ENCODE measurements around the gene FAM168A. TPM values are rescaled to one million over a fixed set of nuclear protein-coding genes. Genes with fewer than 3 reads are reported as not detected.

FAM168A gene
- total and polyA plus RNA-seq, 9 donors, result 16.7 to 45.5 (median 39.5) TPM

GRCh38 chr11:73629907-73630306 is 32.0 kb upstream of the FAM168A start:
- 82 to 88% (median 85%) methylated on average over 7 of the region's 7 CpGs for WGBS, 3 donors
- DNase-seq, result no peak
- Histone ChIP-seq H3K27me3 (no peaks in the 10 kb centered on the region), H3K9me3 (no peaks in the 10 kb centered on the region), H3K4me1 (ENCODE audit: insufficient read depth) (no peaks in the 10 kb centered on the region), H3K4me3 (no peak overlapping the region), H3K36me3 (no peaks in the 10 kb centered on the region), H3K27ac (no peak overlapping the region)
- intact Hi-C loops (cut with DNase I), result loop anchor here in 1 of 4 donors (5.0 kb wide), 1 partner anchor 32 kb away; no protein-coding TSS in a partner anchor
- TF ChIP-seq POLR2A (IDR thresholded peaks at IDR 0.05) (no peak), CTCF (IDR thresholded peaks at IDR 0.05) (no peak), EP300 (IDR thresholded peaks at IDR 0.05) (no peak)

GRCh38 chr11:73625696-73626318 is 27.9 kb upstream of the FAM168A start:
- DNase-seq, result peak; percentile 56 to 72 (median 66)
- intact Hi-C loops (cut with DNase I), result loop anchor here in 1 of 4 donors (5.0 kb wide), 1 partner anchor 36 kb away; no protein-coding TSS in a partner anchor
- 6 to 29% (median 9%) methylated on average over 19 of the region's 19 CpGs for WGBS, 3 donors

GRCh38 chr11:73623686-73624085 is 25.8 kb upstream of the FAM168A start:
- DNase-seq, result no peak
- Histone ChIP-seq H3K27me3 (no peaks in the 10 kb centered on the region), H3K27ac (no peak overlapping the region), H3K4me3 (no peak overlapping the region), H3K9me3 (no peaks in the 10 kb centered on the region), H3K36me3 (no peaks in the 10 kb centered on the region), H3K4me1 (ENCODE audit: insufficient read depth) (no peaks in the 10 kb centered on the region)
- no peak for TF ChIP-seq CTCF (IDR thresholded peaks at IDR 0.05)
- TF ChIP-seq EP300 (IDR thresholded peaks at IDR 0.05), result no peak
- no peak for TF ChIP-seq POLR2A (IDR thresholded peaks at IDR 0.05)
- intact Hi-C loops (cut with DNase I), result no loop called here
- WGBS, 3 donors, result 13 to 30% (median 22%) methylated on average over 3 of the region's 3 CpGs

More at GRCh38 chr11:73625696-73626318, 27.9 kb upstream of the FAM168A start:
- Histone ChIP-seq H3K27me3 (no peaks in the 10 kb centered on the region), H3K4me1 (ENCODE audit: insufficient read depth) (no peaks in the 10 kb centered on the region), H3K27ac (no peak overlapping the region), H3K4me3 (no peak overlapping the region), H3K9me3 (no peaks in the 10 kb centered on the region), H3K36me3 (no peaks in the 10 kb centered on the region)
- no peak for TF ChIP-seq EP300 (IDR thresholded peaks at IDR 0.05)
- TF ChIP-seq POLR2A (IDR thresholded peaks at IDR 0.05), result no peak
- TF ChIP-seq CTCF (IDR thresholded peaks at IDR 0.05), result peak; percentile 55 to 72 (median 63)

- Histone ChIP-seq H3K27me3 (no peaks in the 10 kb centered on the region), H3K4me3 (no peak overlapping the region), H3K27ac (no peak overlapping the region), H3K4me1 (ENCODE audit: insufficient read depth) (no peaks in the 10 kb centered on the region), H3K36me3 (no peaks in the 10 kb centered on the region), H3K9me3 (no peaks in the 10 kb centered on the region)
- WGBS, 3 donors, result 54 to 55% (median 54%) methylated on average over 4 of the region's 4 CpGs
- intact Hi-C loops (cut with DNase I), result no loop called here
- no peak for TF ChIP-seq CTCF (IDR thresholded peaks at IDR 0.05)
- TF ChIP-seq EP300 (IDR thresholded peaks at IDR 0.05), result no peak
- no peak for TF ChIP-seq POLR2A (IDR thresholded peaks at IDR 0.05)
- DNase-seq, result no peak
These were observed 25.1 kb upstream of the FAM168A start for GRCh38 chr11:73622926-73623593.

Data from ovary (tissue), 9 donors.